Subcutaneous adipose tissue (tissue), 4 donors: ENCODE measurements around the gene EML5. TPM values are rescaled to one million over a fixed set of nuclear protein-coding genes. Genes with fewer than 3 reads are reported as not detected.

ENCODE experiments used
- CTCF ChIP-seq: fragments of 450-650 bp; IDR thresholded peaks from one replicate; pipeline ENCODE4 v1.5.1; 2016; ENCODE audit warnings: low read depth, mild to moderate bottlenecking, control low read depth, antibody characterized with exemption, moderate library complexity
- total RNA-seq, 4 donors: library from RNA; depleted of rRNA; stranded (reverse); fragments of >200 nt; gene quantifications; one replicate each; pipeline ENCODE4 v1.1.0, GENCODE V29; 2016

EML5 gene
- total RNA-seq, 4 donors from 2014 or later, result 0.19 to 1.1 (median 0.33) TPM

- TF ChIP-seq CTCF, result no peak
These were observed 171.7 kb downstream of the EML5 start for GRCh38 chr14:88621100-88621499.

- no peak for TF ChIP-seq CTCF
These were observed 174.3 kb downstream of the EML5 start for GRCh38 chr14:88618476-88618875.

- TF ChIP-seq CTCF, result no peak
These were observed 175.3 kb downstream of the EML5 start for GRCh38 chr14:88617479-88617878.

- no peak for TF ChIP-seq CTCF
These were observed 176.1 kb downstream of the EML5 start for GRCh38 chr14:88616697-88617096.

- TF ChIP-seq CTCF, result no peak
These were observed 178.4 kb downstream of the EML5 start for GRCh38 chr14:88614218-88614907.

GRCh38 chr14:88613552-88614010 lies 179.2 kb downstream of the EML5 start:
- TF ChIP-seq CTCF, result no peak

GRCh38 chr14:88612981-88613380 lies 179.8 kb downstream of the EML5 start:
- TF ChIP-seq CTCF, result no peak
